Measurements from ENCODE around the gene IQCB1. TPM values are rescaled to one million over a fixed set of nuclear protein-coding genes. Genes with fewer than 3 reads are reported as not detected.

The IQCB1 gene
- total RNA-seq, 1 donor from 2014 or later, result 52.4 TPM

GRCh38 chr3:121737644-121738043, 97.2 kb downstream of the IQCB1 start:
- intact Hi-C loops (cut with micrococcal nuclease), result no loop called here
- ChIA-PET CTCF (no interaction called here), POLR2A (no interaction called here)
- no peaks in the 10 kb centered on the region for H3K27me3 Mint-ChIP-seq
- peaks cover 31% of the 10 kb centered on the region for H3K4me1 Mint-ChIP-seq
- H3K27ac Mint-ChIP-seq, result no peak overlapping the region
- DNase-seq (no peak), ATAC-seq (ENCODE audit: low read depth) (no peak)
- peaks cover 2% of the 10 kb centered on the region for H3K9me3 Mint-ChIP-seq
- TF ChIP-seq, protein P1, sequence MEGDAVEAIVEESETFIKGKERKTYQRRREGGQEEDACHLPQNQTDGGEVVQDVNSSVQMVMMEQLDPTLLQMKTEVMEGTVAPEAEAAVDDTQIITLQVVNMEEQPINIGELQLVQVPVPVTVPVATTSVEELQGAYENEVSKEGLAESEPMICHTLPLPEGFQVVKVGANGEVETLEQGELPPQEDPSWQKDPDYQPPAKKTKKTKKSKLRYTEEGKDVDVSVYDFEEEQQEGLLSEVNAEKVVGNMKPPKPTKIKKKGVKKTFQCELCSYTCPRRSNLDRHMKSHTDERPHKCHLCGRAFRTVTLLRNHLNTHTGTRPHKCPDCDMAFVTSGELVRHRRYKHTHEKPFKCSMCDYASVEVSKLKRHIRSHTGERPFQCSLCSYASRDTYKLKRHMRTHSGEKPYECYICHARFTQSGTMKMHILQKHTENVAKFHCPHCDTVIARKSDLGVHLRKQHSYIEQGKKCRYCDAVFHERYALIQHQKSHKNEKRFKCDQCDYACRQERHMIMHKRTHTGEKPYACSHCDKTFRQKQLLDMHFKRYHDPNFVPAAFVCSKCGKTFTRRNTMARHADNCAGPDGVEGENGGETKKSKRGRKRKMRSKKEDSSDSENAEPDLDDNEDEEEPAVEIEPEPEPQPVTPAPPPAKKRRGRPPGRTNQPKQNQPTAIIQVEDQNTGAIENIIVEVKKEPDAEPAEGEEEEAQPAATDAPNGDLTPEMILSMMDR (IDR thresholded peaks at IDR 0.05), result no peak
- peaks cover 29% of the 10 kb centered on the region for H3K36me3 Mint-ChIP-seq (ENCODE audit: low read depth)
- H3K4me3 Mint-ChIP-seq, result no peak overlapping the region

GRCh38 chr3:121736112-121736511, 98.7 kb downstream of the IQCB1 start:
- Mint-ChIP-seq H3K9me3 (no peaks in the 10 kb centered on the region), H3K27ac (no peak overlapping the region), H3K36me3 (ENCODE audit: low read depth) (peaks cover 25% of the 10 kb centered on the region), H3K4me1 (peaks cover 31% of the 10 kb centered on the region), H3K4me3 (no peak overlapping the region), H3K27me3 (no peaks in the 10 kb centered on the region)
- ChIA-PET POLR2A (no interaction called here), CTCF (no interaction called here)
- ATAC-seq (ENCODE audit: low read depth) (no peak), DNase-seq (no peak)
- intact Hi-C loops (cut with micrococcal nuclease), result no loop called here
- TF ChIP-seq, protein P1 (IDR thresholded peaks at IDR 0.05), result no peak

DNA sequence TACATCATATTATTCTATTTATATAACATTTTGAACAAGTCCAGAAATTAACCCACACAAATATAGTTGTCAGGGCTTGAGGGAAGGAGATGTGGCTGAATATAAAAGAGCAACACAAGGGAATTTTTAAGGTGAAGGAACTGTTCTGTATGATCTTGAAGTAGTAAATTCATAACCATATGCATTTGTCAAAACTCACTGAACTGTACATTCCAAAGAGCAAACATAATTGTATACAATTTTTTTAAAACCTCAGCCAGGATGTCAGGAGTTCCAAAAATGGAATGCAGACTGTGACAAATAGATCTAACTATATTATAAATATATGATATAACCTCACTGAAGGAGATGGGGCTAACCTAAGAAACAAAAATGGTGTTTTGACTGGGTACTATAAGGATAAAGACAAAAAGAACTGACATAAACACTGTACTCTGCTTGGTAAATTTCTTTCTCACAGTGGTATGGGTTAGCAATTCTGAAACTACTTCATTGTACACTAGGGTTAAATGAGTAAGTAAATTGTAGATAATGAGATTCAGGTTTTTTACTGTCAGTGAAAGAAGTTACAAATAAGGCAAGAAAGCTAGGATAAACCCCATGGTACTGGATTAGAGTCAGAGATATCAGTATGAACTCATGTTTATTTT, 99.7 kb downstream of the IQCB1 start:
- H3K9me3 Mint-ChIP-seq, result no peaks in the 10 kb centered on the region
- ChIA-PET POLR2A (interaction anchor here (2.0 kb wide), 1 partner anchor 14 kb away, joined by 4 read pairs; the partner anchor contains the start of gene GOLGB1), CTCF (no interaction called here)
- intact Hi-C loops (cut with micrococcal nuclease), result no loop called here
- TF ChIP-seq, protein P1 (IDR thresholded peaks at IDR 0.05), result no peak
- DNase-seq (no peak), ATAC-seq (ENCODE audit: low read depth) (no peak)
- H3K27me3 Mint-ChIP-seq, result no peaks in the 10 kb centered on the region
- H3K4me1 Mint-ChIP-seq, result peaks cover 29% of the 10 kb centered on the region
- H3K27ac Mint-ChIP-seq, result no peak overlapping the region
- peaks cover 30% of the 10 kb centered on the region for H3K36me3 Mint-ChIP-seq (ENCODE audit: low read depth)
- H3K4me3 Mint-ChIP-seq, result no peak overlapping the region

DNA sequence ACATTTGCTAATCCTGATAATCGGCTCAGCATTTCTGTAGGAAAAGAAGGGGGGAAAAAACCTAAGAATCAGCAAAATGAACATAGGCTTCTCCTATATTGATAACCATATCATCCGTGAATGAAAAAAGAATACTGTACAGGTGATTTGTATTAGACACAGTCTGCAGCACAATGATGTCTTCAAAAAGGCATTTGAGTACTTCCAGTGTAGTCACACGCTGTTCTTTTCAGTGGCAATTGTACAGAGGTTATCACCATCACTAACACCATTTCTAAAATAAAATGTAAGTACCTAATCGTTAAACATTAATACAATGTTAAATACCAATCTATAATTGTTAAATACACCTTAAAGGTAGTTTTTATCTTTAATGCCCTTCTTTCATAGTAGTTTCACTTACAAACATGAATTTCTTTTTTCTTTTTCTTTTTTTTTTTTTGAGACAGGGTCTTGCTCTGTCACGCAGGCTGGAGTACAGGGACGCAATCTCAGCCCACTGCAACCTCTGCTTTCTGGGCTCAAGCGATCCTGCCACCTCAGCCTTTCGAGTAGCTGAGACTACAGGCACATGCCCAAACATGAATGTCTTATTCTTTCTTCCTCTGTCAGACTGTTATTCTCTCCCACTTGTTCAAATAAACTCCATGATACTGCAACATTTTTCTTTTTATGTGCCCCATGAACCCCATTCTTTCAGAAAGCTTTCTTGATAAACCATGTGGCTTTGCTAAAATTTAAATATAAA, 103.7 kb downstream of the IQCB1 start:
- ChIA-PET CTCF (no interaction called here), POLR2A (no interaction called here)
- Mint-ChIP-seq H3K27me3 (no peaks in the 10 kb centered on the region), H3K27ac (no peak overlapping the region), H3K4me3 (no peak overlapping the region), H3K4me1 (peaks cover 5% of the 10 kb centered on the region), H3K36me3 (ENCODE audit: low read depth) (peaks cover 43% of the 10 kb centered on the region), H3K9me3 (no peaks in the 10 kb centered on the region)
- intact Hi-C loops (cut with micrococcal nuclease), result no loop called here
- ATAC-seq (ENCODE audit: low read depth) (no peak), DNase-seq (no peak)
- TF ChIP-seq, protein P1 (IDR thresholded peaks at IDR 0.05), result no peak

- intact Hi-C loops (cut with micrococcal nuclease), result no loop called here
- ChIA-PET POLR2A (no interaction called here), CTCF (no interaction called here)
- H3K27me3 Mint-ChIP-seq, result no peaks in the 10 kb centered on the region
- H3K27ac Mint-ChIP-seq, result no peak overlapping the region
- no peak overlapping the region for H3K4me3 Mint-ChIP-seq
- no peaks in the 10 kb centered on the region for H3K9me3 Mint-ChIP-seq
- DNase-seq (no peak), ATAC-seq (ENCODE audit: low read depth) (no peak)
- H3K4me1 Mint-ChIP-seq, result peaks cover 8% of the 10 kb centered on the region
- TF ChIP-seq, protein P1 (IDR thresholded peaks at IDR 0.05), result no peak
- peaks cover 82% of the 10 kb centered on the region for H3K36me3 Mint-ChIP-seq (ENCODE audit: low read depth)
Measured at GRCh38 chr3:121724130-121724529, 110.7 kb downstream of the IQCB1 start.

Data from activated B cell treated with CpG ODN at 0.5 μM for 24 hours (primary cell).